Measurements from ENCODE around the gene PRRC1.

DNA sequence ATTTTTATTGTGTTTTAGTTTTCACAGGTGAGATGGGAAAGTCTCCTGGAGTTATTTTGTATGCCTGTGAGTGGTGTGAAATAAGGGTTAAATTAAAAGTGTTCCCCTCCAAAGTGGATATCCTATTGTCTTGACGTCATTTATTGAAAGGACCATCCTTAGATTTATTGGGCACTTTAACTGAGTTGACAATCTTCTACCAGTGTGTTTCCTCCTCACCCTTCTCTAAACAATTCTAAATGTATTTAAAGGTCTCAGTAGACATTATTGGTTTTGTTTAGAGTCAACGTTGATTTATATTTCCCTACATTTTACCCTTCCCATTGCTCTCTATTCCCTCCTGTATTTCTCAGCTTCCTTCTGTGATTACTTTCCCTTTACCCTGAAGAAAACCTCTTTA is 40.8 kb downstream of the PRRC1 start:
- TF ChIP-seq TAF1 (conservative IDR thresholded peaks at IDR 0.05) (no peak), GABPA (IDR thresholded peaks at IDR 0.05 in 1 of 2, conservative IDR thresholded peaks at IDR 0.05 in 1 of 2) (no peak)
- TF ChIP-seq, protein P1, sequence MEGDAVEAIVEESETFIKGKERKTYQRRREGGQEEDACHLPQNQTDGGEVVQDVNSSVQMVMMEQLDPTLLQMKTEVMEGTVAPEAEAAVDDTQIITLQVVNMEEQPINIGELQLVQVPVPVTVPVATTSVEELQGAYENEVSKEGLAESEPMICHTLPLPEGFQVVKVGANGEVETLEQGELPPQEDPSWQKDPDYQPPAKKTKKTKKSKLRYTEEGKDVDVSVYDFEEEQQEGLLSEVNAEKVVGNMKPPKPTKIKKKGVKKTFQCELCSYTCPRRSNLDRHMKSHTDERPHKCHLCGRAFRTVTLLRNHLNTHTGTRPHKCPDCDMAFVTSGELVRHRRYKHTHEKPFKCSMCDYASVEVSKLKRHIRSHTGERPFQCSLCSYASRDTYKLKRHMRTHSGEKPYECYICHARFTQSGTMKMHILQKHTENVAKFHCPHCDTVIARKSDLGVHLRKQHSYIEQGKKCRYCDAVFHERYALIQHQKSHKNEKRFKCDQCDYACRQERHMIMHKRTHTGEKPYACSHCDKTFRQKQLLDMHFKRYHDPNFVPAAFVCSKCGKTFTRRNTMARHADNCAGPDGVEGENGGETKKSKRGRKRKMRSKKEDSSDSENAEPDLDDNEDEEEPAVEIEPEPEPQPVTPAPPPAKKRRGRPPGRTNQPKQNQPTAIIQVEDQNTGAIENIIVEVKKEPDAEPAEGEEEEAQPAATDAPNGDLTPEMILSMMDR (IDR thresholded peaks at IDR 0.05; ENCODE audit: low read depth, low read length, missing input control), result no peak

All from liver (tissue), 3 donors.